ENCODE results near the gene CCDC196. TPM values are rescaled to one million over a fixed set of nuclear protein-coding genes. Genes with fewer than 3 reads are reported as not detected.

The CCDC196 gene
- total and polyA plus RNA-seq, 9 donors: not detected

DNA sequence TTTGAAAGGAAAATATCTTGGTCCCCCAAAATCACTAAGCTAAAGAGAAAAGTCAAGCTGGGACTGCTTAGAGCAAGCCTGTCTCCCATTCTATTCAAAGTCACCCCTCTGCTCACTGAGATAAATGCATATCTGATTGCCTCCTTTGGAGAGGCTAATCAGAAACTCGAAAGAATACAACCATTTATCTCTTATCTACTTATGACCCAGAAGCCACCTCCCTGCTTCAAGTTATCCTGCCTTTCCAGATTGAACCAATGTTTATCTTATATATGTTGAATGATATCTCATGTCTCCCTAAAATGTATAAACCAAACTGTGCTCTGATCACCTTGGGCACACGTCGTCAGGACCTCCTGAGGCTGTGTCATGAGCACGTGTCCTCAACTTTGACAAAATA lies 14.6 kb upstream of the CCDC196 start:
- H3K36me3 ChIP-seq (ENCODE audit: control insufficient read depth, insufficient read depth, low read length): no peaks in the 10 kb centered on the region
- H3K27ac ChIP-seq (ENCODE audit: low read length): no peak overlapping the region
- H3K4me3 ChIP-seq (ENCODE audit: low read length): no peak overlapping the region
- no peak for DNase-seq
- no peaks in the 10 kb centered on the region for H3K4me1 ChIP-seq (ENCODE audit: control insufficient read depth, insufficient read depth, low read length)
- peaks cover 8% of the 10 kb centered on the region for H3K9me3 ChIP-seq (replicated peaks; ENCODE audit: control insufficient read depth, low read depth, low read length)
- WGBS (ENCODE audit: insufficient coverage): no CpG with 5 or more reads among the region's 4 CpGs
- H3K27me3 ChIP-seq (ENCODE audit: control insufficient read depth, insufficient read depth, low read length): no peaks in the 10 kb centered on the region

DNA sequence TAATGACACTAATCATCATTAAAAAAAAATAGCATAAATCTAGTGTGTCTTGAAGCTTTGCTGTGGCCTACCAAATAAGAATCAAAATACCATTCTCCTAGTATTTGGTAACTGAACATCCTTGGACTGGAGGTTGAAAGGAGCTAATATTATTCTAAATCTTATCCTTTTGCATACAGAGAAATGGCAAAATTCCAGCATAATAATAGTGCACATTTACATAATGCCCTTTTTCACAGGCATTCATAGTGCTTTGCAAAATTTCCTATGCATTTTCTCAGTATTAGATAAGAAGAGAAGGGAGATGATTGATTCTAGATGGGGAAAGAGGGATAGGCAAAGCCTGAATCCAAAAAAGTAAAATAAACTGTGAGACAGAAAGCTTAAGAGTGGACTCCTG lies 13.9 kb upstream of the CCDC196 start:
- no peaks in the 10 kb centered on the region for H3K36me3 ChIP-seq (ENCODE audit: control insufficient read depth, insufficient read depth, low read length)

DNA sequence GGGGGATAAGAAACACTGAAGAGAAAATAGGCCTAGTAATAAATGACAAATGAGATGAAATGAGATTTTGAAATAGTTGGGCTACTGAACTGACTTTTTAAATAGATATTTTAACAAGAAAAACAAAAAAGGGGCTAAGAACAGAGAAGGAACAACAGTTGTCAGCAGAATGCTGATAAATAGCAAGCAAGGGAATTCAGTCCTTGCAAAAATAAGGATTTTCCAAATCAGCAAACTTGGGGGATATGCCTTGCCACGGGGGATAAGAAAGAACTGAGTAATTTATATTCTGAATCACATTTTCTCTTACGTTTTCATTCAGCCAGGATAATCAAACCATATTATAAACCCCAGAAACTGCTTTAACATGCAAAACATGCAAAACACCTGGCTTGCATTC lies 12.9 kb upstream of the CCDC196 start:
- WGBS (ENCODE audit: insufficient coverage): 33% methylated on average over 1 of the region's 2 CpGs

More for the DNA sequence above, 13.9 kb upstream of the CCDC196 start:
- Histone ChIP-seq H3K27me3 (ENCODE audit: control insufficient read depth, insufficient read depth, low read length) (no peaks in the 10 kb centered on the region), H3K9me3 (replicated peaks; ENCODE audit: control insufficient read depth, low read depth, low read length) (peaks cover 8% of the 10 kb centered on the region), H3K4me3 (ENCODE audit: low read length) (no peak overlapping the region), H3K27ac (ENCODE audit: low read length) (no peak overlapping the region), H3K4me1 (ENCODE audit: control insufficient read depth, insufficient read depth, low read length) (no peaks in the 10 kb centered on the region)
- DNase-seq: no peak

DNA sequence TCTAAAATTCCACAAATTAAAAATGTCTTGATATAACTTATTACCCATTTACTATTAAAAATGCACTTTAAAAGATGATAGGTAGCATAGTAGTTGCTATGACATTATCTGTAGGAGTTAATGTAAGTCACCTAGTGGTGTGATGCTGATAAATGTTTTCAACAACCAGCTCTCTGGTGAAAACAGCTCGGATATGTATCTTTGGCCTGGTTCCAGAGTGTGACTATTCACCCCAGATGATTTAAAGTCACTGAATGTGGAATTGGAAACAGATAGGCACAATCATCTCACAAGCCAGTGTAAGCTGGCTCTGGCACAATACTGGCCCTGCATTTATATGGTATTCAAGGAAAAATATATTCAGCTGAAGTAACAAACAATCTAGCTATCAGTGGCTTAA lies 9.2 kb upstream of the CCDC196 start:
- no peaks in the 10 kb centered on the region for H3K9me3 ChIP-seq (replicated peaks; ENCODE audit: control insufficient read depth, low read depth, low read length)
- WGBS (ENCODE audit: insufficient coverage): no CpG with 5 or more reads among the region's 1 CpG
- H3K36me3 ChIP-seq (ENCODE audit: control insufficient read depth, insufficient read depth, low read length): no peaks in the 10 kb centered on the region
- DNase-seq: peak; percentile 8
- no peaks in the 10 kb centered on the region for H3K4me1 ChIP-seq (ENCODE audit: control insufficient read depth, insufficient read depth, low read length)
- H3K4me3 ChIP-seq (ENCODE audit: low read length): no peak overlapping the region
- no peak overlapping the region for H3K27ac ChIP-seq (ENCODE audit: low read length)
- no peaks in the 10 kb centered on the region for H3K27me3 ChIP-seq (ENCODE audit: control insufficient read depth, insufficient read depth, low read length)

More for the DNA sequence above, 12.9 kb upstream of the CCDC196 start:
- no peak overlapping the region for H3K27ac ChIP-seq (ENCODE audit: low read length)
- H3K27me3 ChIP-seq (ENCODE audit: control insufficient read depth, insufficient read depth, low read length): no peaks in the 10 kb centered on the region
- no peak overlapping the region for H3K4me3 ChIP-seq (ENCODE audit: low read length)
- no peaks in the 10 kb centered on the region for H3K4me1 ChIP-seq (ENCODE audit: control insufficient read depth, insufficient read depth, low read length)
- no peaks in the 10 kb centered on the region for H3K36me3 ChIP-seq (ENCODE audit: control insufficient read depth, insufficient read depth, low read length)
- DNase-seq: no peak
- H3K9me3 ChIP-seq (replicated peaks; ENCODE audit: control insufficient read depth, low read depth, low read length): peaks cover 8% of the 10 kb centered on the region

DNA sequence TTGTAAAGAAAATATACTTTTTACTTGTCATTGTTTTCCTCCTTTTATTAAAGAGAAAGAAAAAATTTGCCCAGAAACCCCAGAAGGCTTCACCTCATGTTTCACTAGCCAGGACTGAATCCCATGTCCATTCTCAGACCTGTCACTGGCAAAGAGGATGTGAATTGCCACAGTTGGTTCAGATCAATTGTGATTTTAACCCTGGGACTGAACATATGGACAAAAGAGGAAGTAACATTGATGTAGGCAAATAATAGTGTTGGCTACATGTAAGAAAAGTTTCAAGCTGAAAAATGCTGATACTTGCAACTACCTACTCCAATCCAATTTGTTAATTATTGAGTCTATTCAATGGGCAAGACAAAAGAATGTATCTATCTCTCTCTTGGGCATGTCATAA lies 8.6 kb upstream of the CCDC196 start:
- no peaks in the 10 kb centered on the region for H3K27me3 ChIP-seq (ENCODE audit: control insufficient read depth, insufficient read depth, low read length)
- H3K4me1 ChIP-seq (ENCODE audit: control insufficient read depth, insufficient read depth, low read length): no peaks in the 10 kb centered on the region
- no peak overlapping the region for H3K27ac ChIP-seq (ENCODE audit: low read length)
- no peak overlapping the region for H3K4me3 ChIP-seq (ENCODE audit: low read length)
- H3K36me3 ChIP-seq (ENCODE audit: control insufficient read depth, insufficient read depth, low read length): no peaks in the 10 kb centered on the region
- no peak for DNase-seq
- H3K9me3 ChIP-seq (replicated peaks; ENCODE audit: control insufficient read depth, low read depth, low read length): no peaks in the 10 kb centered on the region

DNA sequence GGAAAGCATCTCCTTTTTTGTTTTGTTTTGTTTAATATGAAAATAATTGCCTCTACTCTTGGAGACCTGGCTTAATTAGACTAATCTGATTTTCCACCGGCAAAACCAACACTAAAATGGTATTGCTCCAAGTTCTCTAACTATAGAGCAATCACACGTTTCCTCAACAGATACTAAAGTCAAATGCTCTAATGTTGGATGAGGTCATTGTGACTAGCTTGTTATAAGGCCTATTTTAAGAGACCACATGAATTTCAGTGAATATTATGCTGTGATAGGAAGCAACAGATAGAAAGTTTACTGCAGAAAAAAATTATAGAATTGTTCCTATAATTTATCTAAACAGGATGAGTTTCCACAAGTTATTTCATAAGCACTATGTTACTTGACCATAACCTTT lies 3.3 kb upstream of the CCDC196 start:
- no CpG with 5 or more reads among the region's 2 CpGs for WGBS (ENCODE audit: insufficient coverage)
- no peak overlapping the region for H3K27ac ChIP-seq (ENCODE audit: low read length)
- no peaks in the 10 kb centered on the region for H3K9me3 ChIP-seq (replicated peaks; ENCODE audit: control insufficient read depth, low read depth, low read length)

DNA sequence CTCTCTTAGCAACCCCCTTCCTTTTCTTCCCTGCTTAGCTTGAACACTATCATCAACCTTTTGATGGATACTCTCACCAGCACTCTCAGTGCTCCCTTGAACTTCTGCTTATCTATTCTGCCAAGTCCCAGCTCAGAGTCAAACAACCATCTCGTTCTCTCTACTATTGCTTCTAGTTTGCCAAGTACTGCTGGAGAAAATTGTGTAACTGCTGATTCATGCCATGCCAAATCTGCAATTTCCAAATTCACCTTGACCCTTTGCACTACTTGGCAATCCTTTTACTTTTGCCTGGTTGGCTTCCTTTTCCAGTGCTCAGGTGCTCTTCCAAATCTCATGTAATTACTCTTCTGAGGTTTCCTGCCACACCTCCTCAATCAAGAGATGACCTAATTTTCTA lies 2.8 kb upstream of the CCDC196 start:
- no peaks in the 10 kb centered on the region for H3K4me1 ChIP-seq (ENCODE audit: control insufficient read depth, insufficient read depth, low read length)
- no peaks in the 10 kb centered on the region for H3K27me3 ChIP-seq (ENCODE audit: control insufficient read depth, insufficient read depth, low read length)
- WGBS (ENCODE audit: insufficient coverage): no CpG with 5 or more reads among the region's 1 CpG
- no peak for DNase-seq
- H3K4me3 ChIP-seq (ENCODE audit: low read length): no peak overlapping the region
- no peaks in the 10 kb centered on the region for H3K36me3 ChIP-seq (ENCODE audit: control insufficient read depth, insufficient read depth, low read length)
- H3K9me3 ChIP-seq (replicated peaks; ENCODE audit: control insufficient read depth, low read depth, low read length): no peaks in the 10 kb centered on the region
- H3K27ac ChIP-seq (ENCODE audit: low read length): no peak overlapping the region

More for the DNA sequence above, 3.3 kb upstream of the CCDC196 start:
- H3K4me1 ChIP-seq (ENCODE audit: control insufficient read depth, insufficient read depth, low read length): no peaks in the 10 kb centered on the region
- DNase-seq: peak; percentile 17
- no peak overlapping the region for H3K4me3 ChIP-seq (ENCODE audit: low read length)
- no peaks in the 10 kb centered on the region for H3K27me3 ChIP-seq (ENCODE audit: control insufficient read depth, insufficient read depth, low read length)
- no peaks in the 10 kb centered on the region for H3K36me3 ChIP-seq (ENCODE audit: control insufficient read depth, insufficient read depth, low read length)

DNA sequence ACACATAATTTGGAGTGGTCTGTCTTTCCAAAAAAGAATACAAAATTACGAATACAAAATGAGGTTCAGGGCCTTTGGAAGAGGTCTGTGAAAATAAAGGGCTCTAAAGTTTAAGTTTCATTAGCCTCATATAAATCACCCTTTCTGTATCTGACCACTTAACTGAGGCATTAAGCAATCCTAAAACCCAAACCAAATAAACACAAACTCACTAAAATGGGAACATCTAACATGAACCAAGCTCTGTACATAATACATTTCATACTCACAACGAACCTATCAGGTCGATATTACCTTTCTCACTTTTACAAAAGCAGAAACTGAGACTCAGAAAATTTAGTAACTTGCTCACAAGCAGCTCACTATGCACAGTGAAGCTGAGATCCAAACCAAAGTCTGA lies 1.1 kb upstream of the CCDC196 start:
- H3K4me1 ChIP-seq (ENCODE audit: control insufficient read depth, insufficient read depth, low read length): no peaks in the 10 kb centered on the region
- no peaks in the 10 kb centered on the region for H3K36me3 ChIP-seq (ENCODE audit: control insufficient read depth, insufficient read depth, low read length)
- H3K27ac ChIP-seq (ENCODE audit: low read length): no peak overlapping the region
- no peaks in the 10 kb centered on the region for H3K9me3 ChIP-seq (replicated peaks; ENCODE audit: control insufficient read depth, low read depth, low read length)
- DNase-seq: no peak
- H3K4me3 ChIP-seq (ENCODE audit: low read length): no peak overlapping the region
- 80% methylated on average over 2 of the region's 3 CpGs for WGBS (ENCODE audit: insufficient coverage)
- H3K27me3 ChIP-seq (ENCODE audit: control insufficient read depth, insufficient read depth, low read length): no peaks in the 10 kb centered on the region

DNA sequence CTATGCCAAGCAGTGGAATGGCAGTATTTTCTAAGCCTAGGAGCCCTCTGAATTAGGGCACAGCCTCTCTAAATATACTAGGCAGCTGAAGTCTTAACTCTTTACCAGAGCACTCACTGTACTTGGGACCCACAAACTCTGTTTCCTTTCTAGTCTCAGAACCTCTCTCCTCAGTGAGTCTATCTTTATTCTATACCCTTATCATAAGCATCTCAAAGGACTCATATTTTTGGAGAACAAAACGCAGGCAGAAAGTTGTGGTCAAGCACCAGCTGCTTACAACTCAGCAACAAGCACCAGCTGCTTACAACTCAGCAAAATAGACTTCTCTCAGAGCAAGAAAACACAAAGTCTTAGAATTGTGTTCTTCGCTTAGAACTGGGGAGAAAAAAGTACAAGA lies 993 bp downstream of the CCDC196 start:
- DNase-seq: no peak
- Histone ChIP-seq H3K9me3 (replicated peaks; ENCODE audit: control insufficient read depth, low read depth, low read length) (no peaks in the 10 kb centered on the region), H3K4me3 (ENCODE audit: low read length) (no peak overlapping the region), H3K27me3 (ENCODE audit: control insufficient read depth, insufficient read depth, low read length) (no peaks in the 10 kb centered on the region), H3K27ac (ENCODE audit: low read length) (no peak overlapping the region), H3K36me3 (ENCODE audit: control insufficient read depth, insufficient read depth, low read length) (no peaks in the 10 kb centered on the region), H3K4me1 (ENCODE audit: control insufficient read depth, insufficient read depth, low read length) (no peaks in the 10 kb centered on the region)
- no CpG with 5 or more reads among the region's 2 CpGs for WGBS (ENCODE audit: insufficient coverage)

DNA sequence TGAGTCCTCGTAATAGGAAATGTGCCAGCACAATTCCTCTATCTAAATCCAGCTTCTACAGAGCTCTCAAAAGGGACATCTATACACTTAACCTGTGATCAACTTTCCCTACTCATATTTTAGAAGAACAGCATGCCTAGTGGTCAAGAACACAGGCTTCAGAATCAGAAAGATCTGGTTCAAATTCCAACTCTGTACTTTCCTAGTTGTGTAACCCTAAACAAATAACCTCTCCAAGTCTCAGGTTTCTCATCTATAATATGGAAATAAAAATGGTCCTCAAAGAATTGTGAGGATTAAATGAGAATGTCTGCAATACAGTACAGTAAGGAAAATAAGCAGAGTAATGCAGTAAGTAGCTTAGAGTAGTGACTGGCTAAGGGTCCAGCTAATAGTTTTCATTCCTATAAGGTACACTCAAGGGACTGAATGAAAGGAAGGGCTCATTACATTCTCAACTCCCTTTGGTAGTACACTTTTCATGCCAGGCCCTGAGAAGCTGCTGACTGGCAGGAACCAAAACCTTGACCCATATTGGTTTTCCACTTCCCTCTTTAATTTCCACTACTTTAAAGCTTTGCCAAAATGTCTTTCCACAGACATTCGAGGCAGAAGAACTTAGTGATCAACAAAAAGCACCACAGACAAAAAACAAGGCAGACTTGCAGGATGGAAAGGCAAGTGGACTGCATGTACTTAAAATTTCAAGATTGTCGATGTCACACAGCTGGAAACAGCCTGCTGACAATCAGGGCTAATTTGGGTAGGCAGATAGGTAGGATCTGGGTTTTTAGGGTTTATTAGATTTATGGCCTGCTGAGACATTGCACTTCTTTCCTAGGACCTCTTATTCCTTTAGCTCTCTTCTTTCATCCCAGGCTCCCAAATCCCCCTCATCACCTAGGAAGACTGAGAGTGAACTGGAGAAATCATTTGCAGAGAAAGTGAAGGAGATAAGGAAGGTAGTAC lies 4.3 kb downstream of the CCDC196 start:
- Histone ChIP-seq H3K4me1 (ENCODE audit: control insufficient read depth, insufficient read depth, low read length) (no peaks in the 10 kb centered on the region), H3K27me3 (ENCODE audit: control insufficient read depth, insufficient read depth, low read length) (no peaks in the 10 kb centered on the region), H3K27ac (ENCODE audit: low read length) (no peak overlapping the region), H3K4me3 (ENCODE audit: low read length) (no peak overlapping the region), H3K9me3 (replicated peaks; ENCODE audit: control insufficient read depth, low read depth, low read length) (no peaks in the 10 kb centered on the region), H3K36me3 (ENCODE audit: control insufficient read depth, insufficient read depth, low read length) (no peaks in the 10 kb centered on the region)
- no peak for DNase-seq
- WGBS (ENCODE audit: insufficient coverage): 73% methylated on average over 1 of the region's 3 CpGs

DNA sequence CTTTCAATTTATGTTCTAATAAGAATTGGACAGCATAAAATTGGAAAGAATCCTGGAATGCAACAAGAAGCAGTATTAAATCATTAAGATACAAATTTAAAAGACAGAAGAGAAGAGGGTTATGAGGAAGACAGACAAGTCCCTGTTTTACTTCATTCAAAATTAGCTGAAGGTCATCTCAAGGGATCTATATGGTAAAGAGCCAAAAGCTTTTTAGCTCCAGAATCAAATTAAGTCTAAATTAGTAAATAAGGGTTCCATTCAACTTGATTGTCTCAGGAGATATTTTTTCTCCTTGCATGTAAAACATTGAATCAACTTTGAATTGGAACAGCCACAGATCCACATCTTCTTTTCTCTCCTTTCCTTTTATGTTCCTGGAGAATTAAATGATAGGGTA lies 7.6 kb downstream of the CCDC196 start:
- Histone ChIP-seq H3K27ac (ENCODE audit: low read length) (no peak overlapping the region), H3K4me1 (ENCODE audit: control insufficient read depth, insufficient read depth, low read length) (no peaks in the 10 kb centered on the region), H3K36me3 (ENCODE audit: control insufficient read depth, insufficient read depth, low read length) (no peaks in the 10 kb centered on the region), H3K4me3 (ENCODE audit: low read length) (no peak overlapping the region), H3K9me3 (replicated peaks; ENCODE audit: control insufficient read depth, low read depth, low read length) (no peaks in the 10 kb centered on the region), H3K27me3 (ENCODE audit: control insufficient read depth, insufficient read depth, low read length) (no peaks in the 10 kb centered on the region)
- DNase-seq: no peak

Measured in muscle of leg (tissue), 11 donors.